ENCODE measurements around the gene IL12RB1.

IL12RB1 gene

GRCh38 chr19:18122424-18122823, 35.7 kb upstream of the IL12RB1 start:
- H3K4me2 ChIP-seq (ENCODE audit: low read length) = no peak overlapping the region
- no peak overlapping the region for H2AFZ ChIP-seq
- TF ChIP-seq CTCF (IDR thresholded peaks at IDR 0.05) = no peak
- H3K27me3 ChIP-seq (ENCODE audit: control insufficient read depth, insufficient read depth, low read length) = no peaks in the 10 kb centered on the region
- H3K4me1 ChIP-seq = peaks cover under 1% of the 10 kb centered on the region
- no peak overlapping the region for H3K27ac ChIP-seq
- H3K9me3 ChIP-seq (ENCODE audit: control insufficient read depth, low read length) = no peaks in the 10 kb centered on the region
- H3K9ac ChIP-seq = no peak overlapping the region
- no peaks in the 10 kb centered on the region for H3K36me3 ChIP-seq (ENCODE audit: control insufficient read depth, insufficient read depth, low read length)
- H3K4me3 ChIP-seq (ENCODE audit: low read depth, low read length) = no peak overlapping the region
- no peaks in the 10 kb centered on the region for H3K79me2 ChIP-seq

GRCh38 chr19:18121166-18121565, 34.4 kb upstream of the IL12RB1 start:
- Histone ChIP-seq H3K79me2 (no peaks in the 10 kb centered on the region), H3K4me1 (peaks cover 4% of the 10 kb centered on the region), H3K4me3 (ENCODE audit: low read depth, low read length) (no peak overlapping the region), H3K27ac (no peak overlapping the region), H3K27me3 (ENCODE audit: control insufficient read depth, insufficient read depth, low read length) (no peaks in the 10 kb centered on the region), H3K9me3 (ENCODE audit: control insufficient read depth, low read length) (no peaks in the 10 kb centered on the region), H3K4me2 (ENCODE audit: low read length) (no peak overlapping the region), H3K9ac (no peak overlapping the region), H2AFZ (no peak overlapping the region), H3K36me3 (ENCODE audit: control insufficient read depth, insufficient read depth, low read length) (no peaks in the 10 kb centered on the region)
- TF ChIP-seq CTCF (IDR thresholded peaks at IDR 0.05) = no peak

GRCh38 chr19:18120127-18120526, 33.4 kb upstream of the IL12RB1 start:
- H3K36me3 ChIP-seq (ENCODE audit: control insufficient read depth, insufficient read depth, low read length) = no peaks in the 10 kb centered on the region
- no peak overlapping the region for H3K9ac ChIP-seq
- H3K4me1 ChIP-seq = peaks cover 4% of the 10 kb centered on the region
- no peak overlapping the region for H3K27ac ChIP-seq
- no peak overlapping the region for H3K4me3 ChIP-seq (ENCODE audit: low read depth, low read length)
- H3K4me2 ChIP-seq (ENCODE audit: low read length) = no peak overlapping the region
- H3K27me3 ChIP-seq (ENCODE audit: control insufficient read depth, insufficient read depth, low read length) = no peaks in the 10 kb centered on the region
- no peak for TF ChIP-seq CTCF (IDR thresholded peaks at IDR 0.05)
- H3K9me3 ChIP-seq (ENCODE audit: control insufficient read depth, low read length) = no peaks in the 10 kb centered on the region
- no peak overlapping the region for H2AFZ ChIP-seq
- no peaks in the 10 kb centered on the region for H3K79me2 ChIP-seq

GRCh38 chr19:18119717-18120105, 33.0 kb upstream of the IL12RB1 start:
- H3K27me3 ChIP-seq (ENCODE audit: control insufficient read depth, insufficient read depth, low read length) = no peaks in the 10 kb centered on the region
- no peak for TF ChIP-seq CTCF (IDR thresholded peaks at IDR 0.05)
- no peak overlapping the region for H2AFZ ChIP-seq
- no peaks in the 10 kb centered on the region for H3K36me3 ChIP-seq (ENCODE audit: control insufficient read depth, insufficient read depth, low read length)
- no peak overlapping the region for H3K4me3 ChIP-seq (ENCODE audit: low read depth, low read length)
- no peak overlapping the region for H3K27ac ChIP-seq
- H3K9me3 ChIP-seq (ENCODE audit: control insufficient read depth, low read length) = no peaks in the 10 kb centered on the region
- no peak overlapping the region for H3K9ac ChIP-seq
- no peak overlapping the region for H3K4me2 ChIP-seq (ENCODE audit: low read length)
- peaks cover 4% of the 10 kb centered on the region for H3K4me1 ChIP-seq
- H3K79me2 ChIP-seq = no peaks in the 10 kb centered on the region

- Histone ChIP-seq H3K27ac (no peak overlapping the region), H2AFZ (no peak overlapping the region), H3K4me3 (ENCODE audit: low read depth, low read length) (no peak overlapping the region), H3K4me1 (peaks cover 4% of the 10 kb centered on the region), H3K79me2 (no peaks in the 10 kb centered on the region), H3K9ac (no peak overlapping the region), H3K27me3 (ENCODE audit: control insufficient read depth, insufficient read depth, low read length) (no peaks in the 10 kb centered on the region), H3K36me3 (ENCODE audit: control insufficient read depth, insufficient read depth, low read length) (no peaks in the 10 kb centered on the region), H3K9me3 (ENCODE audit: control insufficient read depth, low read length) (no peaks in the 10 kb centered on the region), H3K4me2 (ENCODE audit: low read length) (peak overlapping the region; percentile 2)
- TF ChIP-seq CTCF (IDR thresholded peaks at IDR 0.05) = no peak
Measured at GRCh38 chr19:18119013-18119716, 32.4 kb upstream of the IL12RB1 start.

Data from parathyroid adenoma (tissue), 2 donors.